ENCODE results near the gene PIP5K1B. TPM values are rescaled to one million over a fixed set of nuclear protein-coding genes. Genes with fewer than 3 reads are reported as not detected.

The PIP5K1B gene
- total RNA-seq, 1 donor from 2014 or later = 0.71 TPM

GRCh38 chr9:68973619-68974018 lies 268.6 kb downstream of the PIP5K1B start:
- no peaks in the 10 kb centered on the region for H3K27me3 ChIP-seq (ENCODE audit: control insufficient read depth, insufficient read depth, low read length)
- H3K4me3 ChIP-seq (ENCODE audit: low read depth, low read length) = no peak overlapping the region
- no peaks in the 10 kb centered on the region for H3K36me3 ChIP-seq (ENCODE audit: control insufficient read depth, insufficient read depth, low read length)
- TF ChIP-seq CTCF (IDR thresholded peaks at IDR 0.05; ENCODE audit: insufficient read depth, low read length, poor library complexity, severe bottlenecking) = no peak
- DNase-seq (ENCODE audit: low read depth) = no peak

GRCh38 chr9:68974431-68974830 lies 269.4 kb downstream of the PIP5K1B start:
- Histone ChIP-seq H3K4me3 (ENCODE audit: low read depth, low read length) (no peak overlapping the region), H3K36me3 (ENCODE audit: control insufficient read depth, insufficient read depth, low read length) (no peaks in the 10 kb centered on the region), H3K27me3 (ENCODE audit: control insufficient read depth, insufficient read depth, low read length) (peaks cover under 1% of the 10 kb centered on the region)
- DNase-seq (ENCODE audit: low read depth) = no peak
- no peak for TF ChIP-seq CTCF (IDR thresholded peaks at IDR 0.05; ENCODE audit: insufficient read depth, low read length, poor library complexity, severe bottlenecking)

GRCh38 chr9:68974901-68975300 lies 269.9 kb downstream of the PIP5K1B start:
- DNase-seq (ENCODE audit: low read depth) = no peak
- Histone ChIP-seq H3K27me3 (ENCODE audit: control insufficient read depth, insufficient read depth, low read length) (peaks cover 3% of the 10 kb centered on the region), H3K4me3 (ENCODE audit: low read depth, low read length) (no peak overlapping the region), H3K36me3 (ENCODE audit: control insufficient read depth, insufficient read depth, low read length) (no peaks in the 10 kb centered on the region)
- no peak for TF ChIP-seq CTCF (IDR thresholded peaks at IDR 0.05; ENCODE audit: insufficient read depth, low read length, poor library complexity, severe bottlenecking)

GRCh38 chr9:68975365-68976043 lies 270.5 kb downstream of the PIP5K1B start:
- DNase-seq (ENCODE audit: low read depth) = no peak
- Histone ChIP-seq H3K4me3 (ENCODE audit: low read depth, low read length) (no peak overlapping the region), H3K27me3 (ENCODE audit: control insufficient read depth, insufficient read depth, low read length) (peaks cover 3% of the 10 kb centered on the region), H3K36me3 (ENCODE audit: control insufficient read depth, insufficient read depth, low read length) (no peaks in the 10 kb centered on the region)
- no peak for TF ChIP-seq CTCF (IDR thresholded peaks at IDR 0.05; ENCODE audit: insufficient read depth, low read length, poor library complexity, severe bottlenecking)

- Histone ChIP-seq H3K36me3 (ENCODE audit: control insufficient read depth, insufficient read depth, low read length) (no peaks in the 10 kb centered on the region), H3K4me3 (ENCODE audit: low read depth, low read length) (no peak overlapping the region), H3K27me3 (ENCODE audit: control insufficient read depth, insufficient read depth, low read length) (peaks cover 3% of the 10 kb centered on the region)
- no peak for TF ChIP-seq CTCF (IDR thresholded peaks at IDR 0.05; ENCODE audit: insufficient read depth, low read length, poor library complexity, severe bottlenecking)
- no peak for DNase-seq (ENCODE audit: low read depth)
These were observed 273.0 kb downstream of the PIP5K1B start for GRCh38 chr9:68978066-68978465.

- Histone ChIP-seq H3K36me3 (ENCODE audit: control insufficient read depth, insufficient read depth, low read length) (no peaks in the 10 kb centered on the region), H3K4me3 (ENCODE audit: low read depth, low read length) (no peak overlapping the region), H3K27me3 (ENCODE audit: control insufficient read depth, insufficient read depth, low read length) (peaks cover 3% of the 10 kb centered on the region)
- DNase-seq (ENCODE audit: low read depth) = no peak
- no peak for TF ChIP-seq CTCF (IDR thresholded peaks at IDR 0.05; ENCODE audit: insufficient read depth, low read length, poor library complexity, severe bottlenecking)
These were observed 273.5 kb downstream of the PIP5K1B start for GRCh38 chr9:68978501-68978900.

All from kidney epithelial cell (primary cell).